ENCODE measurements around the gene KCMF1. TPM values are rescaled to one million over a fixed set of nuclear protein-coding genes. Genes with fewer than 3 reads are reported as not detected.

KCMF1 gene
- polyA plus RNA-seq, 3 donors = 22.5 to 52.9 (median 28.5) TPM

DNA sequence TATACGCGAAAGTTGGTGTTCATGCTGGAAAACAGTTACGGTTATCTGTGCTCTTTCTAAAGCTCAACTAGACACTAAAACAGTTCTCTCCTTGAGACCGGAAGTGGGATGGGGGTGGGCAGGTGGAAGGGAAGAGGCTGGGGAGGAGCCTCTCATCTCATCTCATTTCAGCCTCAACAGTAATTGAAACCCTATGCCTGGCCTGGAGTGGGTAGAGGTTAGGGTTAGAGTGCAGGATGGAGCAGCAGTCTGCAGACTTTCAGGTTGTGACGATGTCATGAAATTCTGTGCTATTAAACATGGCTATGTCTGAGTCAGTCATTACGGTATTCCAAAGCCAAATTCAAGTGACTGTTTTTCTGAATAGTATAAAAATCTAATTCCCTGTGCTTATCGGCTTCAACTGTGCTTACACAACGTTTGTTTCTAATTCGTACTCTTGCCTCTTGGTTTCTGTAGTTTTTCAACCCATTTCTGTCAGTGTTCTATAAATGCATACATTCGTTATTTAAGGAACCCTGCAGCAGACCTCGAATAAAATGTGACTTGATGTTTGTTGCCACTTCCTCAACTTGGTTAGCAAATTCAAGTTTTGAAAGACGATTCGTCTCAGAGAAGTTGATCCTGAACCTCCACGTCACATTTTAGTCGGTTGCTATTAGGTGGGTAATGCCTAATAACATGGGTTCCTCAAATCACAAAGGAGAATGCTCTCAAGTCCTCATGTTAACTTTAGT lies 86.4 kb downstream of the KCMF1 start:
- intact Hi-C loops (cut with micrococcal nuclease) = no loop called here
- TF ChIP-seq, protein P1, sequence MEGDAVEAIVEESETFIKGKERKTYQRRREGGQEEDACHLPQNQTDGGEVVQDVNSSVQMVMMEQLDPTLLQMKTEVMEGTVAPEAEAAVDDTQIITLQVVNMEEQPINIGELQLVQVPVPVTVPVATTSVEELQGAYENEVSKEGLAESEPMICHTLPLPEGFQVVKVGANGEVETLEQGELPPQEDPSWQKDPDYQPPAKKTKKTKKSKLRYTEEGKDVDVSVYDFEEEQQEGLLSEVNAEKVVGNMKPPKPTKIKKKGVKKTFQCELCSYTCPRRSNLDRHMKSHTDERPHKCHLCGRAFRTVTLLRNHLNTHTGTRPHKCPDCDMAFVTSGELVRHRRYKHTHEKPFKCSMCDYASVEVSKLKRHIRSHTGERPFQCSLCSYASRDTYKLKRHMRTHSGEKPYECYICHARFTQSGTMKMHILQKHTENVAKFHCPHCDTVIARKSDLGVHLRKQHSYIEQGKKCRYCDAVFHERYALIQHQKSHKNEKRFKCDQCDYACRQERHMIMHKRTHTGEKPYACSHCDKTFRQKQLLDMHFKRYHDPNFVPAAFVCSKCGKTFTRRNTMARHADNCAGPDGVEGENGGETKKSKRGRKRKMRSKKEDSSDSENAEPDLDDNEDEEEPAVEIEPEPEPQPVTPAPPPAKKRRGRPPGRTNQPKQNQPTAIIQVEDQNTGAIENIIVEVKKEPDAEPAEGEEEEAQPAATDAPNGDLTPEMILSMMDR (IDR thresholded peaks at IDR 0.05) = no peak
- H3K9ac ChIP-seq (ENCODE audit: insufficient read depth, low read length, poor library complexity, severe bottlenecking) = no peak overlapping the region
- H3K9me3 ChIP-seq (replicated peaks in 1 of 2; ENCODE audit: control insufficient read depth in 1 of 2, insufficient read depth in 1 of 2, low read length in 2 of 2) = no peaks in the 10 kb centered on the region
- peaks cover 1 to 10% of the 10 kb centered on the region in 2 donors for H3K36me3 ChIP-seq (replicated peaks in 1 of 2; ENCODE audit: control insufficient read depth in 1 of 2, insufficient read depth in 2 of 2, low read length in 2 of 2)
- no peak overlapping the region for H2AFZ ChIP-seq (ENCODE audit: insufficient read depth, low read depth, low read length, poor library complexity, severe bottlenecking)
- Mint-ChIP-seq H3K27ac (peak overlapping the region; percentile 74 to 89 (median 82)), H3K27me3 (ENCODE audit: low read depth in 3 of 3) (peaks cover 5 to 6% (median 6%) of the 10 kb centered on the region in 3 donors), H3K36me3 (peaks cover 12 to 13% of the 10 kb centered on the region in 2 donors), H3K9me3 (peaks cover 0 to 3% (median 0%) of the 10 kb centered on the region in 7 donors), H3K4me3 (peak overlapping the region; percentile 39 to 68), H3K4me1 (peaks cover 63% of the 10 kb centered on the region)
- peak overlapping the region; percentile 37 to 63 for H3K27ac ChIP-seq (ENCODE audit: low read depth in 1 of 2, low read length in 2 of 2)
- 0% methylated on average over 3 of the region's 15 CpGs for WGBS (ENCODE audit: insufficient coverage)
- peak overlapping the region; percentile 60 for H3K4me2 ChIP-seq (replicated peaks; ENCODE audit: extremely low read depth, low read length, poor library complexity, severe bottlenecking)
- peaks cover 50 to 59% of the 10 kb centered on the region in 2 donors for H3K4me1 ChIP-seq (ENCODE audit: control insufficient read depth in 1 of 2, insufficient read depth in 2 of 2, low read length in 2 of 2)
- peak; percentile 52 to 58 (median 53) for DNase-seq
- no peaks in the 10 kb centered on the region for H3K79me2 ChIP-seq (ENCODE audit: insufficient read depth, low read length)
- H3K4me3 ChIP-seq (replicated peaks in 1 of 3; ENCODE audit: low read depth in 2 of 3, low read length in 3 of 3) = peak overlapping the region in 1 of 3 experiments; percentile 33
- no peaks in the 10 kb centered on the region for H3K27me3 ChIP-seq (ENCODE audit: control insufficient read depth in 2 of 2, insufficient read depth in 2 of 2, low read length in 2 of 2)
- no peaks in the 10 kb centered on the region for H4K20me1 ChIP-seq (ENCODE audit: insufficient read depth, low read length)

DNA sequence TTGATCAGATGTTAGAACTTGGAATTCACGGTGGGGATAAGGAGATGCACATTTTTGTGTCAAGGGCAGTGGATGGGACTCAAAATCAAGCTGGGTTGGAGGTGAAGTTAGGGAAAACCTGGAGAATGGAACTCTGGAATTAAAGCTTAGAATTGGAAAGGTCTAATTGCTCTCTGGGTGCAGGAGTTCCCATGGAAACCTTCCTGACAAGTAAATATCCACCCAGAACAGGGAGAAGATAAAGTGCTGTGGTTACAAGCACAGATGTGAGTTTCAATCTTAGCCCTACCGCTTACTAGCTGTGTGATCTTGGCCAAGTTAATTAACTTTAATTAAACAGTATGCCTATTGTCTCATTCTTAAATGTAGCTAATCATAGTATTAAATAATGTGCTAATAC lies 90.9 kb downstream of the KCMF1 start:
- Mint-ChIP-seq H3K4me3 (no peak overlapping the region), H3K4me1 (peaks cover 28% of the 10 kb centered on the region), H3K27me3 (ENCODE audit: low read depth in 3 of 3) (peaks cover 8 to 10% (median 9%) of the 10 kb centered on the region in 3 donors), H3K27ac (no peak overlapping the region), H3K36me3 (no peaks in the 10 kb centered on the region), H3K9me3 (peaks cover 0 to 4% (median 0%) of the 10 kb centered on the region in 7 donors)
- TF ChIP-seq, protein P1 (IDR thresholded peaks at IDR 0.05) = no peak
- no peak for DNase-seq
- no peak overlapping the region for H3K4me3 ChIP-seq (replicated peaks in 1 of 3; ENCODE audit: low read depth in 2 of 3, low read length in 3 of 3)
- no peak overlapping the region for H3K27ac ChIP-seq (ENCODE audit: low read depth in 1 of 2, low read length in 2 of 2)
- H4K20me1 ChIP-seq (ENCODE audit: insufficient read depth, low read length) = no peaks in the 10 kb centered on the region
- H3K9me3 ChIP-seq (replicated peaks in 1 of 2; ENCODE audit: control insufficient read depth in 1 of 2, insufficient read depth in 1 of 2, low read length in 2 of 2) = no peaks in the 10 kb centered on the region
- H3K4me2 ChIP-seq (replicated peaks; ENCODE audit: extremely low read depth, low read length, poor library complexity, severe bottlenecking) = no peak overlapping the region
- H3K9ac ChIP-seq (ENCODE audit: insufficient read depth, low read length, poor library complexity, severe bottlenecking) = no peak overlapping the region
- H3K27me3 ChIP-seq (ENCODE audit: control insufficient read depth in 2 of 2, insufficient read depth in 2 of 2, low read length in 2 of 2) = no peaks in the 10 kb centered on the region
- H3K36me3 ChIP-seq (replicated peaks in 1 of 2; ENCODE audit: control insufficient read depth in 1 of 2, insufficient read depth in 2 of 2, low read length in 2 of 2) = no peaks in the 10 kb centered on the region
- no peak overlapping the region for H2AFZ ChIP-seq (ENCODE audit: insufficient read depth, low read depth, low read length, poor library complexity, severe bottlenecking)
- H3K4me1 ChIP-seq (ENCODE audit: control insufficient read depth in 1 of 2, insufficient read depth in 2 of 2, low read length in 2 of 2) = peaks cover 21 to 23% of the 10 kb centered on the region in 2 donors
- intact Hi-C loops (cut with micrococcal nuclease) = no loop called here
- 100% methylated on average over 1 of the region's 2 CpGs for WGBS (ENCODE audit: insufficient coverage)
- H3K79me2 ChIP-seq (ENCODE audit: insufficient read depth, low read length) = no peaks in the 10 kb centered on the region
